ENCODE data around the gene ECHS1.
"Not testable (repeated sequence)": the region's sequence is repeated elsewhere in the genome, so short reads cannot be mapped to it uniquely, and the experiment has no call there.

Gene ECHS1

DNA sequence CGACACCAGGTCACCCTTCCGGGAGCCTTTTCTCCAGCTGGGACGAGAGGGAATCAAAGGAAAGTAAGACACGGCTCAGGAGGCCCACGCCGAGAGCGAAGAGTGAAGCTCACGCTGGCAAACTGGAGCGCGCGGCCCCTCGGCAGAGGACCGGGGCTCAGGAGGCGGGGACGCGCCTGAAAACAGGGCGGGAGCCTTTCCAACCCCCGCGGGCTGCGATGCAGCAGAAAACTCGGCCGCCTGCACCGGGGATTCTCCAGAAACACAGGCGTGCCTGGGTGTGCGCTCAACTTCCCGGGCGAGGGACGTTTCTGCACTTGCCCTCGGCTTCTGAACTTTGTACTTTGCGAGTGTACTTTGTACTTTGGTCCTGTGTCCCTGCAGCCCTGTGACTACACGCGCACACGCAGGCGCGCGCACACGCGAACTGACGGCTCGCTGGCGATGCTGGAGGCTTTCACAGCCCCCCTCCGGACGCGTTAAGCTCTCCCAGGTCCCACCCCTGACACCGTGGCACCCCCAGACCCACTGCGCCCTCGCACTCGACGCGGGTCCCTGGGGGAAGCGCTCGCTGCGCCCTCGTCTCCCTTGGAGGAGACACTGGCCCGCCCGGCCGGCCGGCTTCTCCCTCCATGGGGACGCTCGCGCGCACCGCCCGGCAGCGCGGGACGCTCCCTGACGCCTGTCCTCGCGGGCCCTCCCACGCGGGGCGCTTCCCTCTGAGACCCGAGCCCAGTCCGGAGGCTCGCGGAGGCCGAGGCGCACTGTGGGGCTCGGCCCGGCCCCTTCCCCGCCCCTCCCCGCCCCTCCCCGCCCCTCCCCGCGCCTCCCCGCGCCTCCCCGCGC lies 5.3 kb upstream of the ECHS1 start:
- DNase-seq (ENCODE audit: low read depth, low spot score), result no peak

DNA sequence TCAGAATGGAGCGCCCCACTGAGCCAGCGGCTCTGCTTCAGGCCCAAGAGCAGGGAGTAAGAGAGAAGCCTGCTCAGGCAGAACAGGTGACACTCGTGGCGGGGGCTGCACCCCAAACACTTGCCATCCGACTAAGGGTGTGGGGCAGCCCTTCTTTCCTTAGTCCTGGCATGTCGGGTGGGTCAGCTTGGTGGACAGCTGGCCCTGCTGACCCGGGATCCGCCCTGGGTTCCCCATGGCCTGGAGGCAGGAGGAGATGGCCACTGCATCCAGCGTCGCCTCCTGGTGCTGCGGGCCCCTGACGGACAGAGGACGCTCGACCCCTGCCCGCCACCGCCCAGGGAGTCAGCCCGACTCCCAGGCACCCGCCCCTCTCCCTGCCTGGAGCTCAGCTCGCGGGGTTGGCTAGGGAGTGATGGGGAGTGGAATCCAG lies 4.7 kb upstream of the ECHS1 start:
- no peak for DNase-seq (ENCODE audit: low read depth, low spot score)

GRCh38 chr10:133377025-133377817 lies 4.1 kb upstream of the ECHS1 start:
- DNase-seq (ENCODE audit: low read depth, low spot score), result no peak

DNA sequence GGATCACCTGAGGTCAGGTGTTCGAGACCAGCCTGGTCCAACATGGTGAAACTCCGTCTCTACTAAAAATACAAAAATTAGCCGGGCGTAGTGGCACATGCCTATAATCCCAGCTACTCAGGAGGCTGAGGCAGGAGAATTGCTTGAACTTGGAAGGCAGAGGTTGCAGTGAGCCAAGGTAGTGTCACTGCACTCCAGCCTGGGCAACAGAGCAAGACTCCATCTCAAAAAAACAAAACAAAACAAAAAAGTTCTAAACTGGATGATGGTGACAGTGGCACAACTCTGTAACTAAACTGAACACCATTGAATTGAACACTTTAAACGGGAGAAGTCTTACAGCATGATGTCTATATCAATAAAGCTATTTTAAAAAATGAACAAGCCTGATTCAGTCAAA lies 3.0 kb upstream of the ECHS1 start:
- DNase-seq (ENCODE audit: low read depth, low spot score), result not testable (repeated sequence)

DNA sequence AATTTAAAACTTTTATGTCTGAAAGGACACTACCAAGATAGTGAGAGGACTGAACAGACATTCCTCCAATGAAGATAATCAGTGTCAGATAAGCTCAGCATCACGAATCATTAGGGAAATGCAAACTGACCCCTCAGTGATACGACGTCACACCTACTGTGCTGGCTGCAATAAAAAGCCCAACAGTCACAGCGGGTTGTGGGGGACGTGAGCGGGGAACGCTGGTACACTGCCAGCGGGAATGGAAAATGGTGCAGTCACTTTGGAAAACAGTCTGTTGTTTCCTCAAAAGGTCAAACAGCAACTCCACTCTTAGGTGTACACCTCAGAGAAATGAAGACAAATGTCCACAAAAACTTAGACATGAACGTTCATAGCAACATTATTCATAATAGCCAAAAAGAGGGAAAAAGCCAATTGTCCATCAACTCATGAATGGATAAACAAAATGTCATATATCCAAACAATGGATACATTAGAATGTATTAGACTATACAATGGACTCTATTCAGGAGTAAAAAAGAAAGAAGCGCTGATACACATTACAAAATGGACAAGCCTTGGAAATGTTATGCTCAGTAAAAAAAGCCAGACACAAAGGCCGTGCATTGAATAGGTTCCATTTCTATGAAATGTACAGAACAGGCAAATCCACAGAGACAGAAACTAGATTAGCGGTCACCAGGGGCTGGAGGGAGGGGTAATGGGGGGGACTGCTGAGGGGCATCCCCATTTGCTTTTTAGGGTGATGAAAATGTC lies 2.4 kb upstream of the ECHS1 start:
- DNase-seq (ENCODE audit: low read depth, low spot score), result no peak

- no peak for DNase-seq (ENCODE audit: low read depth, low spot score)
Observed at GRCh38 chr10:133372507-133372906, 647 bp downstream of the ECHS1 start.

DNA sequence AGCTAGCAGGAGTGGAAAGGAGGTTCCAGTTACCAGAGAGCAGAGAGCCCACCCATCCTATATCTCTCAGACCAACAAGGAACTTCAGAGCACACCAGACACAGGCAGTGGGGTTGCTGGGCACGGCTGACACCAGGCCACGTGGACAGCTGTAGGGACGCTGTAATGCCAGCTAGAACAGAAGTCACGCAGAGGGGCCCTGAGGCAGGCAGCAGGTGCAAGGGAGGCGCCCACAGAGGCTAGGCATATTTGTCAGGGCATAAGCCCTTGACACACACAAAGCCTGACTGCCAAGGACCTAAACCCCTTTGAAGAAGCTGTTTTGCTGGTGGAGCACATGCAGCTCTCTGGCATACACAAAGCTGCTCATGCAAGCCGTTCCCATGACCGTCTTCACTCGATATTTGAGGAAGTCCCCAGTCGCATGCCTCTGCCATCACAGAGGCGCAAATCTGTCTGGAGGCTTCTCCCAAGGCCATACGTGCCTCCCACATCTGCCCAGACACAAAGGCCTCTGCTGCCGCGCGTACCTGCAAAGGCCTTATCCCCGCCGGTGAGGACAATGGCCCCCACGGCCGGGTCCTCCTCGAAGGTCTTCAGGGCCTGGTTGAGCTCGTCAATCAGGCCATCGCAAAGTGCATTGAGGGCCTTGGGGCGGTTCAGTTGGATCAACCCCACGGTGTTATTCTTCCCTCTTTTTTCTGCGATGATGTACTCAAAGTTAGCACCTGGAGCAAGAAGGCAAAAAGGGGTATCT lies 2.9 kb downstream of the ECHS1 start:
- DNase-seq (ENCODE audit: low read depth, low spot score), result no peak

- no peak for DNase-seq (ENCODE audit: low read depth, low spot score)
Observed at GRCh38 chr10:133368153-133368552, 5.0 kb downstream of the ECHS1 start.

DNA sequence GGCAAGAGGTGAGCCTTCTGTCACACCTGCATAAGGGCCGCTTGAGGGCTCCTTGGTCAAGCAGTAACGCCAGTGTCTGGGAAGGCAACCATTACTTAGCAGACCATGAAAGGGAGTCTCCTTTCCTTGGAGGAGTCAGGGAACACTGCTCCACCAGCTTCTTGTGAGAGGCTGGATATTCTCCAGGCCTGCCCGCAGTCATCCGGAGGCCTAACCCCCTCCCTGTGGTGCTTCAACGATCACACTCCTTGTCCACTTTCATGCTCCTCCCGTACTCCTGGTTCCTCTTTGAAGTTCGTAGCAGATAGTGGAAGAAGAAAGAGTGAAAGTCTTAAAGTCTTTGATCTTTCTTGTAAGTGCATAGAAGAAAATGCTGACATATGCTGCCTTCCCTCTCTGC lies 5.7 kb downstream of the ECHS1 start:
- not testable (repeated sequence) for DNase-seq (ENCODE audit: low read depth, low spot score)

- DNase-seq (ENCODE audit: low read depth, low spot score), result no peak
Observed at GRCh38 chr10:133366751-133367150, 6.4 kb downstream of the ECHS1 start.

- DNase-seq (ENCODE audit: low read depth, low spot score), result no peak
Observed at GRCh38 chr10:133366130-133366478, 7.0 kb downstream of the ECHS1 start.

DNA sequence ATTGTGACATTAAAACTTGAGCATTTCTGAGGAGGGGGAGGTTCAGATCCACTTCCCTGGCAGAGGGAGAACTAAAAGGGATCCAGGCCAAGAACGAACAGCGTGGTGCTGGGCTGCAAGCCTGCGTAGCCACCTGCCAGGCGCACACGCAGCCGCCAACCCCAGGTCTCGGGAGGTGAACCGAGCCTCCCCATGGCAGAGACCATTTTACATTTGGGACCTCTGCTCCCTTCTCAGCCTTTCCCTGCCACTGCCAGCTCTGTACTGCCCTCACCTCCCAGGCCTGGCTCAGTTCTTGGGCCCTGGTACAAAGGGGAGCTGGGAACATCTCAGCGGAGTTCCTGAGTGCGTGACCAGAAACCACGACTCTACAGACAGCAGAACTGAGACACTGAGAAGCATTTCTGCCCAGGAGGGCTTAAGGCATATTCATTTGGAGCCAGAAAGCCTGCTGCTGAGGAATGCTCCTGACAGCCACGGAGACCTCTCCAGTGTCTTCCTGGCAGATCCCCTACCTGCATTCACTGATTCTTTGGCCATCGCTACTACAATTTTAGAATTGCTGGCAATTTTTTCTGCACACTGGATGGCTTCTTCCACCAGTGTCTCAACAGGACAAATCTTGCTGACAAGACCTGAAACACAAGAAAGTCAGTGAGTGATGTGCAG lies 7.6 kb downstream of the ECHS1 start:
- no peak for DNase-seq (ENCODE audit: low read depth, low spot score)

- DNase-seq (ENCODE audit: low read depth, low spot score), result no peak
Observed at GRCh38 chr10:133364645-133365431, 8.3 kb downstream of the ECHS1 start.

- DNase-seq (ENCODE audit: low read depth, low spot score), result no peak
Observed at GRCh38 chr10:133362846-133363245, 10.3 kb downstream of the ECHS1 start.

DNA sequence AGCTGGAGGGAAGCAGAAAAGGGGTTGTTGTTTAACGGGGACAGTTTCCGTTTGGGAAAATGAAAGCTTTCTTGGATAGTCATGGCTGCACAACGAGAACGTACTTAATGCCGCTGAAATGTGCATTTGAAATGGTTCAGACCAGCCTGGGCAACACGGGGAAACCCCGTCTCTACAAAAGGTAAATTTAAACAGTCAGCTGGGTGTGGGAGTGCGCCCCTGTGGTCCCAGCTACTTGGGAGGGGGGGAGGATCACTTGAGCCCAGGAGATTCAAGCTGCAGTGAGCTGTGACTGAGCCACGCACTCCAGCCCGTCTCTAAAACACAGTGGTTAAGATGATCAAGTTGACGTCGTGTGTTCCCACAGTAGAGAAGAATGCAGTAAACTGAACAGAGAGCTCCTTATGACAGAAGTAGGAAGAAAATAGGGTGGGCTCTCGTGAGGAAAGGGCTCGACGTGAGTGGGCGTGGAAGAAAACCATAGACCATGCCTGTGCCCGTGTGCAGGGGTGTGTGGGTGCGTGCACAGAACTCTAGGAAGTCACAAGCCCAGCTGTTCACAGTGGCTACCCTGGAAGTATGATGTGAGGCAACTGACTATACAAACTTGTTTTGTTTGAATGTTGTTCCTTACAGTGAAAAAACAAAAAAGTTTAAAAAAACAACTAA lies 11.2 kb downstream of the ECHS1 start:
- no peak for DNase-seq (ENCODE audit: low read depth, low spot score)

- DNase-seq (ENCODE audit: low read depth, low spot score), result no peak
Observed at GRCh38 chr10:133361227-133361626, 11.9 kb downstream of the ECHS1 start.

- no peak for DNase-seq (ENCODE audit: low read depth, low spot score)
Observed at GRCh38 chr10:133359972-133360610, 13.1 kb downstream of the ECHS1 start.

- DNase-seq (ENCODE audit: low read depth, low spot score), result no peak
Observed at GRCh38 chr10:133359554-133359971, 13.6 kb downstream of the ECHS1 start.

DNA sequence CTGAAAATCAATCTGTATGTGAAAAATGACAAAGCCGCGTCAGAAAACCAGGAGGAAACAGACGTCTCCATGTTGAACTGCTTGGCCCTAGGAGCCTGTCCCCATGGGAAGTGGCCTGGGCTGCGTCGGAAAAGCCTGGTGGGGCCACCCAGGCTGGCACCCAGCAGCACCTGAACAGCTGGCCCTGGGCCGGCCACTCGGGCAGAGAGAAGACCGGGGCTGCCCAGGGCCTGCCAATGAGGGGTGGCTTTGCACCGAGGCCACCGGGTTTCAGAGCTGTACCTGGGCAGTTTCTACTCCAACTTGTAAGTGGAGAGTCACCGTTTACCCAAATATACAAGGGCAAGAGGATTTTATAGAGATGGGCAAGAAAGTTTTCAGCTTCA lies 14.2 kb downstream of the ECHS1 start:
- no peak for DNase-seq (ENCODE audit: low read depth, low spot score)

Data from smooth muscle cell of the brain vasculature (primary cell).